ENCODE results near the gene RUNX1. TPM values are rescaled to one million over a fixed set of nuclear protein-coding genes. Genes with fewer than 3 reads are reported as not detected.

Gene RUNX1
- total and polyA plus RNA-seq, 10 of the 15 experiments (the other 5 are each of a cell fraction or from before 2014, with no cell fraction given) = 0.90 to 15.2 (median 4.1) TPM

DNA sequence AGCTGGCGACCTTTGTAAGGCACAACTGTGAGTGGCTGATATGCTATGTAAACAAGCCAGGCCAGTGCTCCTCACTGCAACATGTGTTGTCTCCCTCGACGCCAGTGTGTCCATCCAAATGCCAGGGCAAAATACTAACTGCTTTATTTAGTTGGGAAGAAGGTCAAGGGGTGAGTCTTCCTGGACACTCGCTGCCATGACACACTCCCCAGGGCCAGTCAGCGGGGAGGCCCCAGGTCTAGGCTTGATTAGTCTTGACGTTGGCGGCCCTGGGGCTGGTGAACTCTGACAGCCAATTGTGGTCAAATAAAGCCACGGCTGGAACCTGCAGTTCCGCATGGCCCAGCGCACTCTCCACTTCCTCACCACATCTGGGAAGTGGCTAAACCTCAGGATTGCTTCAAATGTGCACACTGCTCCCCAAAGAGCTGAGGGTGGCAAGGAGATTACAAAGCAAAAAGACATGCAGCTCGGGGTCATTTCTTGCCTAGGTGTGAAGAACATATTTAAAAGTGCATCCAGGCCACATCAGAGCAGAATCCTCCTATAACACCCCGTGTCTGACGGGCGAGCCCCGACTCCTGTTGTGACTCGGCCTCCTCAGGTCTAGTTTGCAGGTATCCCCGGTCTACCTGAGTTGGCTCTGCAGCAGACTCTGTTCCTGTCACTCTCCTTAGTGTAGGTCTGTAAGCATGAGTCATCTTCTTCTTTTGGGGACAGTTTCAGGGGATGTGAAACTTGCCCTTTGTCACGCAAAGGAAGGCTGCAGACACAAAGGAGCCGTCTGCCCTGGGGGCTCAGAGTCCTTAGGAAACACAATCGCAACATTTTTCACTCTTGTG is 183.5 kb downstream of the RUNX1 start:
- in situ Hi-C loops (cut with MboI) (loop anchor here (10.0 to 25.0 kb wide), 3 partner anchors 59 to 1603 kb away; partner anchors contain the start of gene IL10RB), intact Hi-C loops (cut with micrococcal nuclease; ENCODE audit: unreplicated experiment) (loop anchor here (1.0 to 5.0 kb wide), 5 partner anchors 19 to 223 kb away; no protein-coding TSS in a partner anchor)
- no TSS peak for BruUV-seq (replicated peaks)
- peak; percentile 74 for DNase-seq (ENCODE audit: low read depth, low spot score)
- CTCF ChIA-PET = interaction anchor here (0.6 kb wide), 1 partner anchor 364 kb away, joined by 3 read pairs; no protein-coding TSS in a partner anchor
- H3K27ac ChIP-seq (ENCODE audit: control insufficient read depth, insufficient read depth) = peak overlapping the region; percentile 76
- H4K20me1 ChIP-seq (ENCODE audit: control insufficient read depth, insufficient read depth) = no peaks in the 10 kb centered on the region
- no peak overlapping the region for H3K9ac ChIP-seq (ENCODE audit: control insufficient read depth, insufficient read depth, low read length)
- H3K27me3 ChIP-seq (replicated peaks in 1 of 2; ENCODE audit: control insufficient read depth in 2 of 2, insufficient read depth in 2 of 2, low read length in 1 of 2) = no peaks in the 10 kb centered on the region; a peak in 1 of 4 replicates
- H2AFZ ChIP-seq (ENCODE audit: control insufficient read depth, low read depth, low read length) = no peak overlapping the region
- RAD21 ChIA-PET (ENCODE audit: unreplicated experiment) = interaction anchor here (1.0 to 1.4 kb wide), 4 partner anchors 19 to 120 kb away, joined by 3 read pairs; no protein-coding TSS in a partner anchor
- H3K9me3 ChIP-seq (replicated peaks; ENCODE audit: control insufficient read depth, insufficient read depth, low read length) = no peaks in the 10 kb centered on the region
- H3K36me3 ChIP-seq (ENCODE audit: control insufficient read depth in 2 of 2, insufficient read depth in 2 of 2, low read length in 1 of 2) = no peaks in the 10 kb centered on the region; a peak in 1 of 4 replicates
- peak overlapping the region; percentile 81 for H3K4me2 ChIP-seq (ENCODE audit: control insufficient read depth, insufficient read depth)
- peaks cover 29% of the 10 kb centered on the region for H3K4me1 ChIP-seq (ENCODE audit: control insufficient read depth, insufficient read depth, low read length)
- 3% methylated on average over 20 of the region's 20 CpGs for WGBS (ENCODE audit: insufficient coverage, insufficient replicate concordance, low lambda C conversion rate, missing lambda C conversion rate)
- SMC1A ChIA-PET (ENCODE audit: uncharacterized antibody, unreplicated experiment) = interaction anchor here (1.0 to 1.8 kb wide), 4 partner anchors 19 to 48 kb away, joined by 3 to 4 read pairs (median 4); no protein-coding TSS in a partner anchor
- no peak overlapping the region; the same call in 1 of the 2 replicates for H3K4me3 ChIP-seq
- peak; percentile 93 for ATAC-seq
- POLR2A ChIA-PET = interaction anchor here (0.7 kb wide), 1 partner anchor 21 kb away, joined by 4 read pairs; no protein-coding TSS in a partner anchor
- FAIRE-seq = peak; percentile 96
- no peaks in the 10 kb centered on the region for H3K79me2 ChIP-seq (ENCODE audit: control insufficient read depth, insufficient read depth, low read length)
- 0 out of 2 replicates have a peak, but pooled peaks have one; percentile 42 for TF ChIP-seq CBX5 (IDR thresholded peaks at IDR 0.05; ENCODE audit: low read depth)
- TF ChIP-seq, protein P1, sequence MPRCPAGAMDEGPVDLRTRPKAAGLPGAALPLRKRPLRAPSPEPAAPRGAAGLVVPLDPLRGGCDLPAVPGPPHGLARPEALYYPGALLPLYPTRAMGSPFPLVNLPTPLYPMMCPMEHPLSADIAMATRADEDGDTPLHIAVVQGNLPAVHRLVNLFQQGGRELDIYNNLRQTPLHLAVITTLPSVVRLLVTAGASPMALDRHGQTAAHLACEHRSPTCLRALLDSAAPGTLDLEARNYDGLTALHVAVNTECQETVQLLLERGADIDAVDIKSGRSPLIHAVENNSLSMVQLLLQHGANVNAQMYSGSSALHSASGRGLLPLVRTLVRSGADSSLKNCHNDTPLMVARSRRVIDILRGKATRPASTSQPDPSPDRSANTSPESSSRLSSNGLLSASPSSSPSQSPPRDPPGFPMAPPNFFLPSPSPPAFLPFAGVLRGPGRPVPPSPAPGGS (IDR thresholded peaks at IDR 0.05; ENCODE audit: borderline replicate concordance, insufficient read depth, low read depth, low read length, poor library complexity, severe bottlenecking) = peak; percentile 80
- peak in 1 of 2 experiments; percentile 85; a peak in 2 of 3 replicates for TF ChIP-seq EGR1 (IDR thresholded peaks at IDR 0.05; ENCODE audit: borderline replicate concordance in 1 of 2, low read depth in 2 of 2, low read length in 2 of 2)
- no peak for TF ChIP-seq RAD51 (IDR thresholded peaks at IDR 0.05)
- TF ChIP-seq, protein P2, sequence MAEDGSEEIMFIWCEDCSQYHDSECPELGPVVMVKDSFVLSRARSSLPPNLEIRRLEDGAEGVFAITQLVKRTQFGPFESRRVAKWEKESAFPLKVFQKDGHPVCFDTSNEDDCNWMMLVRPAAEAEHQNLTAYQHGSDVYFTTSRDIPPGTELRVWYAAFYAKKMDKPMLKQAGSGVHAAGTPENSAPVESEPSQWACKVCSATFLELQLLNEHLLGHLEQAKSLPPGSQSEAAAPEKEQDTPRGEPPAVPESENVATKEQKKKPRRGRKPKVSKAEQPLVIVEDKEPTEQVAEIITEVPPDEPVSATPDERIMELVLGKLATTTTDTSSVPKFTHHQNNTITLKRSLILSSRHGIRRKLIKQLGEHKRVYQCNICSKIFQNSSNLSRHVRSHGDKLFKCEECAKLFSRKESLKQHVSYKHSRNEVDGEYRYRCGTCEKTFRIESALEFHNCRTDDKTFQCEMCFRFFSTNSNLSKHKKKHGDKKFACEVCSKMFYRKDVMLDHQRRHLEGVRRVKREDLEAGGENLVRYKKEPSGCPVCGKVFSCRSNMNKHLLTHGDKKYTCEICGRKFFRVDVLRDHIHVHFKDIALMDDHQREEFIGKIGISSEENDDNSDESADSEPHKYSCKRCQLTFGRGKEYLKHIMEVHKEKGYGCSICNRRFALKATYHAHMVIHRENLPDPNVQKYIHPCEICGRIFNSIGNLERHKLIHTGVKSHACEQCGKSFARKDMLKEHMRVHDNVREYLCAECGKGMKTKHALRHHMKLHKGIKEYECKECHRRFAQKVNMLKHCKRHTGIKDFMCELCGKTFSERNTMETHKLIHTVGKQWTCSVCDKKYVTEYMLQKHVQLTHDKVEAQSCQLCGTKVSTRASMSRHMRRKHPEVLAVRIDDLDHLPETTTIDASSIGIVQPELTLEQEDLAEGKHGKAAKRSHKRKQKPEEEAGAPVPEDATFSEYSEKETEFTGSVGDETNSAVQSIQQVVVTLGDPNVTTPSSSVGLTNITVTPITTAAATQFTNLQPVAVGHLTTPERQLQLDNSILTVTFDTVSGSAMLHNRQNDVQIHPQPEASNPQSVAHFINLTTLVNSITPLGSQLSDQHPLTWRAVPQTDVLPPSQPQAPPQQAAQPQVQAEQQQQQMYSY (CRISPR knock-in tag; IDR thresholded peaks at IDR 0.05) = no peak
- peak; percentile 99 for TF ChIP-seq NFIC (IDR thresholded peaks at IDR 0.05; ENCODE audit: low read depth, low read length)
- TF ChIP-seq POU2F2 (IDR thresholded peaks at IDR 0.05; ENCODE audit: borderline replicate concordance, low read depth, low read length) = peak; percentile 86; the same call in 2 of the 3 replicates
- TF ChIP-seq, protein P3, sequence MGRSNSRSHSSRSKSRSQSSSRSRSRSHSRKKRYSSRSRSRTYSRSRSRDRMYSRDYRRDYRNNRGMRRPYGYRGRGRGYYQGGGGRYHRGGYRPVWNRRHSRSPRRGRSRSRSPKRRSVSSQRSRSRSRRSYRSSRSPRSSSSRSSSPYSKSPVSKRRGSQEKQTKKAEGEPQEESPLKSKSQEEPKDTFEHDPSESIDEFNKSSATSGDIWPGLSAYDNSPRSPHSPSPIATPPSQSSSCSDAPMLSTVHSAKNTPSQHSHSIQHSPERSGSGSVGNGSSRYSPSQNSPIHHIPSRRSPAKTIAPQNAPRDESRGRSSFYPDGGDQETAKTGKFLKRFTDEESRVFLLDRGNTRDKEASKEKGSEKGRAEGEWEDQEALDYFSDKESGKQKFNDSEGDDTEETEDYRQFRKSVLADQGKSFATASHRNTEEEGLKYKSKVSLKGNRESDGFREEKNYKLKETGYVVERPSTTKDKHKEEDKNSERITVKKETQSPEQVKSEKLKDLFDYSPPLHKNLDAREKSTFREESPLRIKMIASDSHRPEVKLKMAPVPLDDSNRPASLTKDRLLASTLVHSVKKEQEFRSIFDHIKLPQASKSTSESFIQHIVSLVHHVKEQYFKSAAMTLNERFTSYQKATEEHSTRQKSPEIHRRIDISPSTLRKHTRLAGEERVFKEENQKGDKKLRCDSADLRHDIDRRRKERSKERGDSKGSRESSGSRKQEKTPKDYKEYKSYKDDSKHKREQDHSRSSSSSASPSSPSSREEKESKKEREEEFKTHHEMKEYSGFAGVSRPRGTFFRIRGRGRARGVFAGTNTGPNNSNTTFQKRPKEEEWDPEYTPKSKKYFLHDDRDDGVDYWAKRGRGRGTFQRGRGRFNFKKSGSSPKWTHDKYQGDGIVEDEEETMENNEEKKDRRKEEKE (IDR thresholded peaks at IDR 0.05) = no peak
- no peak for TF ChIP-seq SREBF1 (IDR thresholded peaks at IDR 0.05; ENCODE audit: low read length)
- no peak for TF ChIP-seq SUZ12 (IDR thresholded peaks at IDR 0.05; ENCODE audit: unreplicated experiment)
- 0 out of 2 replicates have a peak, but pooled peaks have one; percentile 12 for TF ChIP-seq NR2C1 (IDR thresholded peaks at IDR 0.05)

Data from GM12878 (cell line).